K562 (cell line): ENCODE results near the gene RFT1. TPM values are rescaled to one million over a fixed set of nuclear protein-coding genes. Genes with fewer than 3 reads are reported as not detected.

ENCODE experiments used
- ATAC-seq: fragments of 200-7000 bp; cut with Tn5 transposase; 3 replicates; pipeline ENCODE4 v1.9.1; 2020; ENCODE audit warnings: moderate library complexity
- BruUV-seq: library from RNA; stranded (reverse); fragments of 400-500 nt; replicated peaks from 2 replicates; lab custom pipeline; 2021; lab: Mats Ljungman, UMichigan
- CTCF ChIA-PET: fragments of 300-600 bp; formaldehyde crosslinking; extraction: SDS; loops from one replicate; lab custom pipeline; 2021; ENCODE audit warnings: low intra/inter-chr PET ratio; lab: Yijun Ruan, JAX
- POLR2A ChIA-PET: fragments of 300-600, 350-650 bp; sonication (Branson Sonifier 250); formaldehyde crosslinking; extraction: SDS; loops from one replicate; lab custom pipeline; 2021; ENCODE audit warnings: antibody characterized with exemption, inconsistent platforms; lab: Yijun Ruan, JAX
- DNase-seq, 4 experiments: peaks; one replicate each; pipeline versions ENCODE4 v3.0.0 to v3.0.0-alpha.2; 2011 to 2018; ENCODE audit warnings: low spot score in 3 of 4, mixed read lengths in 3 of 4; ENCODE audit errors: extremely low read depth in 1 of 4
- FAIRE-seq: peaks from 2 replicates; lab custom pipeline; 2011; peaks lifted over from hg19 to GRCh38; lab: Jason Lieb, UNC
- H2AFZ ChIP-seq: 2 replicates; pipeline ENCODE4 v1.6.0; 2011; ENCODE audit warnings: low read depth, low read length, control low read depth, inconsistent platforms
- H3K27ac ChIP-seq: fragments of 200-600 bp; 3 replicates; pipeline ENCODE4 v1.8.0; 2011; ENCODE audit warnings: low read depth, mild to moderate bottlenecking, control low read depth, inconsistent platforms, low read length, moderate library complexity, mixed read lengths; ENCODE audit errors: extremely low read depth
- H3K27me3 ChIP-seq, 2 experiments: fragments of 300-600 bp in 1 of 2; 2 replicates in 1 of 2; 3 replicates in 1 of 2; pipeline versions ENCODE4 v1.6.0 to v1.8.0; 2011; ENCODE audit warnings: inconsistent platforms in 2 of 2, low read length in 2 of 2, mild to moderate bottlenecking in 1 of 2, mixed read lengths in 1 of 2, moderate library complexity in 1 of 2; ENCODE audit not compliant: control insufficient read depth in 2 of 2, insufficient read depth in 2 of 2
- H3K36me3 ChIP-seq: fragments of 300-600 bp; 3 replicates; pipeline ENCODE4 v1.8.0; 2011; ENCODE audit warnings: mild to moderate bottlenecking, low read length, inconsistent platforms; ENCODE audit not compliant: control insufficient read depth, insufficient read depth
- H3K4me1 ChIP-seq, 2 experiments: fragments of 200-600 bp in 1 of 2; replicated peaks in 1 of 2; 2 replicates in 1 of 2; 3 replicates in 1 of 2; pipeline versions ENCODE4 v1.5.1 to v1.8.0; 2011; ENCODE audit warnings: inconsistent platforms in 2 of 2, low read length in 2 of 2, mild to moderate bottlenecking in 1 of 2, mixed read lengths in 1 of 2, moderate library complexity in 1 of 2; ENCODE audit not compliant: control insufficient read depth in 2 of 2, insufficient read depth in 2 of 2
- H3K4me2 ChIP-seq: 2 replicates; pipeline ENCODE4 v1.6.1; 2011; ENCODE audit warnings: low read length, control low read depth, inconsistent platforms, mixed read lengths; ENCODE audit not compliant: insufficient read depth
- H3K4me3 ChIP-seq: fragments of 200-600 bp; sonication (generic), shearing (Covaris generic); 2 replicates; pipeline ENCODE4 v1.5.1; 2016; ENCODE audit warnings: control low read depth, inconsistent platforms
- H3K79me2 ChIP-seq: fragments of 200-600 bp; 3 replicates; pipeline ENCODE4 v1.8.0; 2011; ENCODE audit warnings: low read length, inconsistent platforms; ENCODE audit not compliant: control insufficient read depth, insufficient read depth
- H3K9ac ChIP-seq, 2 experiments: 2 replicates each; pipeline versions ENCODE4 v1.6.0 to v1.6.1; 2011; ENCODE audit warnings: low read depth in 2 of 2, low read length in 2 of 2, control low read depth in 1 of 2, inconsistent platforms in 1 of 2, mild to moderate bottlenecking in 1 of 2, mixed read lengths in 1 of 2; ENCODE audit not compliant: insufficient read depth in 1 of 2
- H3K9me1 ChIP-seq: one replicate; pipeline ENCODE4 v1.6.0; 2011; ENCODE audit warnings: inconsistent platforms, mild to moderate bottlenecking, low read length, moderate library complexity; ENCODE audit not compliant: control insufficient read depth, insufficient read depth
- H3K9me3 ChIP-seq: replicated peaks from 2 replicates; pipeline ENCODE4 v1.5.1; 2011; ENCODE audit warnings: low read depth, low read length, inconsistent platforms; ENCODE audit not compliant: control insufficient read depth, insufficient read depth
- H4K20me1 ChIP-seq: replicated peaks from 2 replicates; pipeline ENCODE4 v1.6.1; 2011; ENCODE audit warnings: low read length, inconsistent platforms, mixed read lengths; ENCODE audit not compliant: control insufficient read depth, insufficient read depth
- GTF2E2 ChIP-seq: fragments of 200-800 bp; sonication (Bioruptor generic); IDR thresholded peaks from 2 replicates; pipeline ENCODE4 v1.6.1; 2016; ENCODE audit warnings: missing genetic modification characterization, missing compliant biosample characterization
- HSF4 ChIP-seq: fragments of 250-450 bp; sonication (Bioruptor Pico); IDR thresholded peaks from 2 replicates; pipeline ENCODE4 v2.1.2; 2022; ENCODE audit warnings: mild to moderate bottlenecking, moderate library complexity, borderline replicate concordance
- KDM4B ChIP-seq, 2 experiments: fragments of 450-650 bp in 1 of 2; sonication (generic) in 1 of 2; IDR thresholded peaks; 2 replicates each; pipeline ENCODE4 v1.6.1; 2016 to 2017; ENCODE audit warnings: borderline replicate concordance in 2 of 2, antibody characterized with exemption in 1 of 2, low read depth in 1 of 2, mild to moderate bottlenecking in 1 of 2
- KLF6 ChIP-seq: fragments of 250-450 bp; sonication (Bioruptor Pico); IDR thresholded peaks from 2 replicates; pipeline ENCODE4 v1.4.0; 2020; ENCODE audit warnings: mild to moderate bottlenecking, moderate library complexity, borderline replicate concordance
- TAF1 ChIP-seq: IDR thresholded peaks from 2 replicates; pipeline ENCODE4 v1.6.1; 2011; ENCODE audit warnings: mild to moderate bottlenecking, low read length, moderate library complexity; ENCODE audit not compliant: insufficient read depth, control insufficient read depth, severe bottlenecking; ENCODE audit errors: extremely low read depth
- TEAD2 ChIP-seq: fragments of 450-650 bp; IDR thresholded peaks from 2 replicates; pipeline ENCODE4 v1.6.1; 2016; ENCODE audit warnings: missing genetic modification characterization, control low read depth, missing compliant biosample characterization
- WGBS: fragments of 100-300 bp; shearing (Covaris generic); methylation state at CpG from one replicate; pipeline ENCODE4 v1.1.6; 2016; ENCODE audit warnings: low coverage, mixed read lengths; ENCODE audit not compliant: insufficient coverage; ENCODE audit errors: missing lambda C conversion rate; 5-methylcytosine and 5-hydroxymethylcytosine counted together
- in situ Hi-C: fragments of 300-500 bp; cut with MboI; formaldehyde crosslinking; loops from 4 replicates; pipeline ENCODE4 v1.15.0; 2018; ENCODE audit warnings: inconsistent platforms, mixed read lengths
- intact Hi-C: fragments of 100-400 bp; cut with micrococcal nuclease; formaldehyde crosslinking; loops from 2 replicates; pipeline ENCODE4 v1.14.2; 2022
- polyA plus RNA-seq, 8 experiments: library from polyadenylated mRNA; depleted of rRNA in 4 of 8; stranded (reverse) in 5 of 8; unstranded in 3 of 8; fragments of >200 nt; fragmentation: Nextera tagmentation in 2 of 8; fragmentation: Illumina TruSeq in 1 of 8; extraction: Ambion mirVana in 2 of 8; extraction: Trizol in 1 of 8; gene quantifications; 2 replicates each; pipeline versions ENCODE4 v1.2.1 to v1.2.3, GENCODE V29; 2011 to 2014; ENCODE audit warnings: inconsistent platforms in 1 of 8, missing spikeins in 1 of 8
- total RNA-seq, 7 experiments: library from RNA; depleted of rRNA in 6 of 7; stranded (reverse); fragments of >200 nt in 6 of 7; fragmentation: Illumina TruSeq in 2 of 7; extraction: Trizol in 2 of 7; gene quantifications; 2 replicates each; pipeline versions ENCODE4 v1.2.1 to v1.2.3, GENCODE V29; 2011 to 2021; ENCODE audit warnings: low replicate concordance in 1 of 7
- TF ChIP-seq, protein P1 (sequence below): fragments of 250-450 bp; sonication (Bioruptor Pico); IDR thresholded peaks from 2 replicates; pipeline ENCODE4 v1.4.0; 2020; ENCODE audit warnings: mild to moderate bottlenecking, moderate library complexity
- TF ChIP-seq, protein P2 (sequence below): fragments of 250-450 bp; sonication (Bioruptor Pico); IDR thresholded peaks from 2 replicates; pipeline ENCODE4 v1.5.1; 2021; ENCODE audit warnings: mild to moderate bottlenecking

RFT1 gene
- total and polyA plus RNA-seq, 9 of the 15 experiments (the other 6 are each of a cell fraction or from before 2014, with no cell fraction given): 4.4 to 23.8 (median 8.9) TPM

DNA sequence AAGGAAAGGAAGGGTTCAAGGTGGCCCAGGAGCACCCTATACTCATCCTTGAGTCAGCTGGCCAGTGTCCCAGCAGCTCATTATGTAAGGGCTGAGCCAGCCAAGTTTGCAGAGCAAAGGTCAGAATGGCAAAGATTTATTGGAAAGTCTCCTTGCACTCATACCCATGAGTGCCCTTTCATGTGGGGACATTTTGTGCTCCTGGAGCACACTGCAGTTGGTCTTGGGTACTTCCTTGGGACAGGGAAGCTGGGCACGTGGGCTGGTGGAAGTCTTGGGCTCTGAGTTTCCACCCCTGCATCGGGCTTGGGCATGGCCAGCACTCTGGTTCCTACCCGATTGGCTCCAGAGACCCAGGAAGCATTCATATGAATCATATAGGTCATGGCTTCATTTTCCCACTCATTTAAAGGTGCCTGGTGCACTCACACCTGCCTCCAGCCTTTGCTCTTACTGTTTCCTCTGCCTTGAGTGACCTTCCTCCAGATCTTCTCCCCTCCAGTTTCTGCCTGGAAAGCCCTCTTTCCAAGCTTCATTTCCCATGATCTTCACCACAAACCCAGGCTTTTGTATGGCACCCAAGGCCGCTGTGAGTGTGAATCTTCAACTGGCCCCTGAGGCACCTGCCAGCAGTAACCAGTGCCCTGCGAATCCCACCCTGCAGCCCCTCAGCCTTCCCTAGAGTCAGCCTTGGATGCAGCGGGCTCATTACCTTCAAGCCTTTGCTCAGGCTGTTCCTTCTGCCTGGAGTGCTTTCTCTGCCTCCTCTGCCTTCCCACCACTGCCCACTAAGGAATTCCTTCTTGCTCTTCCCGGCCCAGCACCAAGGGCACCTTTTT lies 20.2 kb upstream of the RFT1 start:
- TF ChIP-seq, protein P1, sequence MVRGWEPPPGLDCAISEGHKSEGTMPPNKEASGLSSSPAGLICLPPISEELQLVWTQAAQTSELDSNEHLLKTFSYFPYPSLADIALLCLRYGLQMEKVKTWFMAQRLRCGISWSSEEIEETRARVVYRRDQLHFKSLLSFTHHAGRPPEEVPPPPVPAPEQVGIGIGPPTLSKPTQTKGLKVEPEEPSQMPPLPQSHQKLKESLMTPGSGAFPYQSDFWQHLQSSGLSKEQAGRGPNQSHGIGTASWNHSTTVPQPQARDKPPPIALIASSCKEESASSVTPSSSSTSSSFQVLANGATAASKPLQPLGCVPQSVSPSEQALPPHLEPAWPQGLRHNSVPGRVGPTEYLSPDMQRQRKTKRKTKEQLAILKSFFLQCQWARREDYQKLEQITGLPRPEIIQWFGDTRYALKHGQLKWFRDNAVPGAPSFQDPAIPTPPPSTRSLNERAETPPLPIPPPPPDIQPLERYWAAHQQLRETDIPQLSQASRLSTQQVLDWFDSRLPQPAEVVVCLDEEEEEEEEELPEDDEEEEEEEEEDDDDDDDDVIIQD (CRISPR knock-in tag): no peak
- TF ChIP-seq, protein P2, sequence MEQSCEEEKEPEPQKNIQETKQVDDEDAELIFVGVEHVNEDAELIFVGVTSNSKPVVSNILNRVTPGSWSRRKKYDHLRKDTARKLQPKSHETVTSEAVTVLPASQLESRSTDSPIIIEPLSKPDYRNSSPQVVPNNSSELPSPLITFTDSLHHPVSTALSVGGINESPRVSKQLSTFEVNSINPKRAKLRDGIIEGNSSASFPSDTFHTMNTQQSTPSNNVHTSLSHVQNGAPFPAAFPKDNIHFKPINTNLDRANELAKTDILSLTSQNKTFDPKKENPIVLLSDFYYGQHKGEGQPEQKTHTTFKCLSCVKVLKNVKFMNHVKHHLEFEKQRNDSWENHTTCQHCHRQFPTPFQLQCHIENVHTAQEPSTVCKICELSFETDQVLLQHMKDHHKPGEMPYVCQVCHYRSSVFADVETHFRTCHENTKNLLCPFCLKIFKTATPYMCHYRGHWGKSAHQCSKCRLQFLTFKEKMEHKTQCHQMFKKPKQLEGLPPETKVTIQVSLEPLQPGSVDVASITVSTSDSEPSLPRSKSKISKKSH (CRISPR knock-in tag): no peak
- TF ChIP-seq TEAD2 (tag) (no peak), TAF1 (no peak), KDM4B (IDR thresholded peaks at IDR 0.05; ENCODE audit: borderline replicate concordance in 2 of 2, low read depth in 1 of 2) (no peak), GTF2E2 (no peak), KLF6 (no peak), HSF4 (no peak)
- peaks cover 0 to 5% of the 10 kb centered on the region in 2 experiments; a peak in 1 of 5 replicates for H3K27me3 ChIP-seq
- ChIA-PET POLR2A (no interaction called here), CTCF (no interaction called here)
- intact Hi-C loops (no loop called here), in situ Hi-C loops (no loop called here)
- BruUV-seq: no TSS peak
- H3K36me3 ChIP-seq: no peaks in the 10 kb centered on the region
- no peaks in the 10 kb centered on the region for H3K9me3 ChIP-seq
- FAIRE-seq: no peak
- peaks cover 0 to 8% of the 10 kb centered on the region in 2 experiments; a peak in 2 of 5 replicates for H3K4me1 ChIP-seq
- no peak overlapping the region for H2AFZ ChIP-seq
- 24% methylated on average over 6 of the region's 7 CpGs for WGBS
- no peak for DNase-seq
- no peak overlapping the region for H3K27ac ChIP-seq
- no peaks in the 10 kb centered on the region for H3K79me2 ChIP-seq
- H3K4me3 ChIP-seq: no peak overlapping the region
- no peak overlapping the region for H3K9ac ChIP-seq
- no peak for ATAC-seq
- H4K20me1 ChIP-seq: no peaks in the 10 kb centered on the region; the same call in 1 of the 2 replicates
- no peak overlapping the region for H3K4me2 ChIP-seq
- H3K9me1 ChIP-seq: no peaks in the 10 kb centered on the region
